B cell (primary cell): ENCODE data around the gene KRT4. TPM values are rescaled to one million over a fixed set of nuclear protein-coding genes. Genes with fewer than 3 reads are reported as not detected.

Experiments used
- ATAC-seq: fragments of 200-7000 bp; cut with Tn5 transposase; one replicate; pipeline ENCODE4 v1.10.0; 2021; ENCODE audit warnings: low read depth, mild to moderate bottlenecking, moderate number of reproducible peaks, moderate library complexity
- CTCF ChIA-PET: fragments of 350-600 bp; sonication (Branson Sonifier 250); formaldehyde crosslinking; loops from one replicate; lab custom pipeline; 2021; ENCODE audit warnings: antibody characterized with exemption, inconsistent platforms; lab: Charles Lee
- POLR2A ChIA-PET: fragments of 350-600 bp; sonication (Branson Sonifier 250); formaldehyde crosslinking; loops from one replicate; lab custom pipeline; 2021; ENCODE audit warnings: antibody characterized with exemption; lab: Charles Lee
- DNase-seq: peaks from one replicate; pipeline ENCODE4 v3.0.0; 2013
- H2AFZ ChIP-seq: 2 replicates; pipeline ENCODE4 v1.6.1; 2012; ENCODE audit warnings: mild to moderate bottlenecking, low read depth, low read length; ENCODE audit not compliant: insufficient read depth, poor library complexity, severe bottlenecking
- H3K27ac ChIP-seq, 2 donors: 1 replicate in 1 of 2; 2 replicates in 1 of 2; pipeline ENCODE4 v1.5.1; 2012 to 2013; ENCODE audit warnings: low read length in 2 of 2, mild to moderate bottlenecking in 2 of 2, moderate library complexity in 1 of 2
- H3K27me3 ChIP-seq, 4 experiments: fragments of 200-600 bp in 1 of 4; sonication (generic) in 1 of 4; replicated peaks in 1 of 4; 1 replicate in 2 of 4; 2 replicates in 2 of 4; pipeline versions ENCODE4 v1.6.1 to v1.7.0; 2013 to 2016; ENCODE audit warnings: low read length in 3 of 4, mild to moderate bottlenecking in 2 of 4, mixed read lengths in 1 of 4, moderate library complexity in 1 of 4; ENCODE audit not compliant: insufficient read depth in 4 of 4, control insufficient read depth in 3 of 4; ENCODE audit errors: control extremely low read depth in 1 of 4
- H3K36me3 ChIP-seq, 2 experiments: replicated peaks in 1 of 2; 1 replicate in 1 of 2; 2 replicates in 1 of 2; pipeline versions ENCODE4 v1.6.1 to v1.7.1; 2013; ENCODE audit warnings: low read length in 1 of 2; ENCODE audit not compliant: insufficient read depth in 2 of 2, control insufficient read depth in 1 of 2; ENCODE audit errors: control extremely low read depth in 1 of 2, extremely low read depth in 1 of 2
- H3K4me1 ChIP-seq, 2 donors: fragments of 200-600 bp in 1 of 2; sonication (generic) in 1 of 2; 1 replicate in 1 of 2; 2 replicates in 1 of 2; pipeline versions ENCODE4 v1.5.1 to v1.6.1; 2013 to 2017; ENCODE audit warnings: low read length in 2 of 2; ENCODE audit not compliant: control insufficient read depth in 2 of 2, insufficient read depth in 2 of 2
- H3K4me2 ChIP-seq: replicated peaks from 2 replicates; pipeline ENCODE3; 2012; ENCODE audit warnings: mild to moderate bottlenecking, low read depth, low read length; ENCODE audit not compliant: poor library complexity, severe bottlenecking
- H3K4me3 ChIP-seq, 5 experiments: fragments of 200-600 bp in 1 of 5; sonication (generic) in 1 of 5; 1 replicate in 3 of 5; 2 replicates in 2 of 5; pipeline versions ENCODE4 v1.5.1 to v1.7.0; 2011 to 2016; ENCODE audit warnings: low read length in 4 of 5, mild to moderate bottlenecking in 4 of 5, low read depth in 2 of 5, control low read depth in 1 of 5, moderate library complexity in 1 of 5; ENCODE audit not compliant: insufficient read depth in 1 of 5; ENCODE audit errors: control extremely low read depth in 1 of 5, extremely low read depth in 1 of 5
- H3K79me2 ChIP-seq: fragments of 200-600 bp; sonication (generic); one replicate; pipeline ENCODE4 v1.6.0; 2016; ENCODE audit warnings: low read length; ENCODE audit not compliant: control insufficient read depth, insufficient read depth
- H3K9ac ChIP-seq: fragments of 200-600 bp; sonication (generic); 2 replicates; pipeline ENCODE4 v1.6.1; 2017; ENCODE audit warnings: mild to moderate bottlenecking, low read length, moderate library complexity
- H3K9me3 ChIP-seq, 3 donors: one replicate each; pipeline versions ENCODE4 v1.6.1 to v1.7.1; 2013; ENCODE audit warnings: low read length in 2 of 3; ENCODE audit not compliant: control insufficient read depth in 2 of 3, insufficient read depth in 1 of 3; ENCODE audit errors: control extremely low read depth in 1 of 3
- H4K20me1 ChIP-seq: 2 replicates; pipeline ENCODE4 v1.6.0; 2012; ENCODE audit warnings: mild to moderate bottlenecking, low read length; ENCODE audit not compliant: insufficient read depth, control insufficient read depth, poor library complexity, severe bottlenecking
- H3K27ac Mint-ChIP-seq: one replicate; pipeline ENCODE4 v1.8.0; 2021; ENCODE audit warnings: mixed read lengths
- H3K27me3 Mint-ChIP-seq: one replicate; pipeline ENCODE4 v1.8.0; 2021; ENCODE audit warnings: mixed read lengths
- H3K4me1 Mint-ChIP-seq: one replicate; pipeline ENCODE4 v1.8.0; 2021; ENCODE audit warnings: mixed read lengths
- H3K4me3 Mint-ChIP-seq: one replicate; pipeline ENCODE4 v1.8.0; 2021; ENCODE audit warnings: mixed read lengths
- H3K9me3 Mint-ChIP-seq: one replicate; pipeline ENCODE4 v1.8.0; 2022; ENCODE audit warnings: mixed read lengths; ENCODE audit not compliant: insufficient read depth
- CTCF ChIP-seq: fragments of 200-600 bp; IDR thresholded peaks from one replicate; pipeline ENCODE4 v1.8.0; 2022; ENCODE audit warnings: antibody characterized with exemption, mild to moderate bottlenecking
- EZH2 ChIP-seq: IDR thresholded peaks from 2 replicates; pipeline ENCODE4 v1.6.1; 2012; ENCODE audit warnings: borderline replicate concordance, low read depth, mild to moderate bottlenecking, moderate library complexity, low read length; ENCODE audit not compliant: insufficient read depth, poor library complexity, severe bottlenecking
- WGBS: methylation state at CpG from one replicate; pipeline ENCODE4 v1.1.5; 2013; ENCODE audit warnings: missing lambda C conversion rate; ENCODE audit not compliant: insufficient coverage; 5-methylcytosine and 5-hydroxymethylcytosine counted together
- intact Hi-C: fragments of 100-400 bp; cut with micrococcal nuclease; formaldehyde crosslinking; loops from one replicate; pipeline ENCODE4 v1.10.0; 2022
- polyA plus RNA-seq: library from polyadenylated mRNA; depleted of rRNA; stranded (reverse); fragments of >200 nt; gene quantifications from 2 replicates; pipeline ENCODE4 v1.2.3, GENCODE V29; 2012
- total RNA-seq, 2 donors: library from RNA; stranded (reverse); fragments of 120-200 nt in 1 of 2; gene quantifications; 1 replicate in 1 of 2; 2 replicates in 1 of 2; pipeline versions ENCODE4 v1.2.3 to v1.2.4, GENCODE V29; 2013 to 2022

The KRT4 gene
- total and polyA plus RNA-seq, 2 donors (not counting 1 experiment from before 2014, with no cell fraction given), result not detected

- CTCF ChIA-PET, result no interaction called here
- Histone ChIP-seq H3K4me2 (no peak overlapping the region), H3K9me3 (no peaks in the 10 kb centered on the region), H3K79me2 (no peaks in the 10 kb centered on the region), H3K27ac (no peak overlapping the region), H3K36me3 (no peaks in the 10 kb centered on the region), H3K27me3 (peaks cover 0 to 6% (median 0%) of the 10 kb centered on the region in 4 experiments), H3K9ac (no peak overlapping the region), H3K4me1 (no peaks in the 10 kb centered on the region), H2AFZ (no peak overlapping the region), H3K4me3 (no peak overlapping the region), H4K20me1 (no peaks in the 10 kb centered on the region)
- Mint-ChIP-seq H3K9me3 (no peaks in the 10 kb centered on the region), H3K4me1 (no peaks in the 10 kb centered on the region), H3K27ac (no peak overlapping the region), H3K4me3 (no peak overlapping the region), H3K27me3 (peaks cover 41% of the 10 kb centered on the region)
- WGBS, result 86% methylated on average over 9 of the region's 10 CpGs
- TF ChIP-seq CTCF (no peak), EZH2 (no peak)
- POLR2A ChIA-PET, result no interaction called here
- no peak for ATAC-seq
- intact Hi-C loops, result no loop called here
- no peak for DNase-seq
These were observed 8.1 kb upstream of the KRT4 start for GRCh38 chr12:52821826-52822660.

GRCh38 chr12:52821071-52821730, 7.3 kb upstream of the KRT4 start:
- ATAC-seq, result no peak
- Histone ChIP-seq H3K79me2 (no peaks in the 10 kb centered on the region), H4K20me1 (no peaks in the 10 kb centered on the region), H3K27ac (no peak overlapping the region), H3K4me2 (no peak overlapping the region), H3K9ac (no peak overlapping the region), H3K9me3 (no peaks in the 10 kb centered on the region), H3K4me1 (no peaks in the 10 kb centered on the region), H3K27me3 (peaks cover 0 to 6% (median 0%) of the 10 kb centered on the region in 4 experiments), H3K4me3 (no peak overlapping the region), H3K36me3 (no peaks in the 10 kb centered on the region), H2AFZ (no peak overlapping the region)
- intact Hi-C loops, result no loop called here
- POLR2A ChIA-PET, result no interaction called here
- Mint-ChIP-seq H3K27ac (no peak overlapping the region), H3K9me3 (no peaks in the 10 kb centered on the region), H3K4me3 (no peak overlapping the region), H3K27me3 (peaks cover 40% of the 10 kb centered on the region), H3K4me1 (no peaks in the 10 kb centered on the region)
- WGBS, result 75% methylated on average over 2 of the region's 4 CpGs
- TF ChIP-seq CTCF (no peak), EZH2 (no peak)
- DNase-seq, result no peak
- CTCF ChIA-PET, result no interaction called here
